Measurements from ENCODE around the gene CYP4A22. TPM values are rescaled to one million over a fixed set of nuclear protein-coding genes. Genes with fewer than 3 reads are reported as not detected.
"Not testable (repeated sequence)": the region's sequence is repeated elsewhere in the genome, so short reads cannot be mapped to it uniquely, and the experiment has no call there.

CYP4A22 gene, protein sequence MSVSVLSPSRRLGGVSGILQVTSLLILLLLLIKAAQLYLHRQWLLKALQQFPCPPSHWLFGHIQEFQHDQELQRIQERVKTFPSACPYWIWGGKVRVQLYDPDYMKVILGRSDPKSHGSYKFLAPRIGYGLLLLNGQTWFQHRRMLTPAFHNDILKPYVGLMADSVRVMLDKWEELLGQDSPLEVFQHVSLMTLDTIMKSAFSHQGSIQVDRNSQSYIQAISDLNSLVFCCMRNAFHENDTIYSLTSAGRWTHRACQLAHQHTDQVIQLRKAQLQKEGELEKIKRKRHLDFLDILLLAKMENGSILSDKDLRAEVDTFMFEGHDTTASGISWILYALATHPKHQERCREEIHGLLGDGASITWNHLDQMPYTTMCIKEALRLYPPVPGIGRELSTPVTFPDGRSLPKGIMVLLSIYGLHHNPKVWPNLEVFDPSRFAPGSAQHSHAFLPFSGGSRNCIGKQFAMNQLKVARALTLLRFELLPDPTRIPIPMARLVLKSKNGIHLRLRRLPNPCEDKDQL
- polyA plus RNA-seq (2013, experiment 1 of 2; ENCODE audit: insufficient read length): not detected
- 0.17 TPM for polyA plus RNA-seq (2013, experiment 2 of 2; ENCODE audit: insufficient read length)

DNA sequence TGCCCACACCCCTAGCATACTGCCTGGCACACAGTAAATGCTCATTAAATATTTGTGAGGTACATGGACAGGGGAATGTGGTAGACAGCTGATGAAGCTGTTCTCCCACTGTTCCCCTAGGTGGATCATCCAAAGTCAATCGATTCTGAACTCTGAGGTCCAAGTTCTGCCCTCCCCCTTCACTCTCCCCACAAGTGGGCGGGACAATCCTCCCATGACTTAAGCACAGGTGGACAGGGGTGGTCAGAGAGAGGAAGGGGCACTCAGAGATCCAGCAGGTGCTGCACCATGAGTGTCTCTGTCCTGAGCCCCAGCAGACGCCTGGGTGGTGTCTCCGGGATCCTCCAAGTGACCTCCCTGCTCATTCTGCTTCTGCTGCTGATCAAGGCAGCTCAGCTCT, at the start of gene CYP4A22:
Gene CYP4A22, plus strand, starts transcription at position 244 of the 400 bp plus-strand sequence. Its CDS starts 45 bp downstream, at position 289.
- no peak for DNase-seq

DNA sequence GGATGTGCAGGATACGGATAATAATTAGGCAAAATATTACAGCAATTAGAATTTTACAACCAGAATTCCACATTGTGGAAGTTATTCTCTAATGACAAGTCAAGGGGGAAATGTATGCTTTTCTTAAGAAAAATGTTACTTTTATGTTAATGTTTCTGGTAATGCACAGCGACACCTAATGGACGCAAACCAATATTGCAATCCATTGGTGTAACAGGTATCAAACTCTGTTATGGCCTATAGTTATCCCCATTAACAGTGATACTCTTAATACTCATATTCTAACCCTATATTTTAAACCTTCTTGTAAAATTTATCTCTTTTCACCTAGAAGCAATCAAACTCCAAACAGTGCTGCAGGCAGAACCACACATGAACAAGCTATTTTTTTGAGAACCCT, 47.9 kb upstream of the CYP4A22 start:
- DNase-seq: peak; percentile 29

DNA sequence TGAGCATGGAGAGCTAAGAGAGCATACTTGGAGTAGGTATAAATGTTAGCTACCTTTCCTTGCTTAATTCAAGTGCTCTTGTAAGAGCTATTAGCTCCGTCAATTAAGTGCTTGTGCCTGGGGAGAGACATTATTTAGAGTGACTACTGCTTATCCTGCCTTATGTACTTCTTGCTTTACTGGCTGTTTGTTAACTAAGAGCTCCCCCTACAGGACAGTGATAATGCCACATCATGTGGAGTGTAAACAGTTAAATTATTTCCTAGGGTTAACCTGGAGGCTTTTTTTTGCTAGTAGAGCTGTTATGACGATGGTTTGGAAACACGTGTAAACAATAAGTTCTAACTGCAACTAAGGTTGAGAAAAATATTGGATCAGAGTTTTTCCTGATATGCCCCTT, 45.8 kb upstream of the CYP4A22 start:
- DNase-seq: not testable (repeated sequence)

DNA sequence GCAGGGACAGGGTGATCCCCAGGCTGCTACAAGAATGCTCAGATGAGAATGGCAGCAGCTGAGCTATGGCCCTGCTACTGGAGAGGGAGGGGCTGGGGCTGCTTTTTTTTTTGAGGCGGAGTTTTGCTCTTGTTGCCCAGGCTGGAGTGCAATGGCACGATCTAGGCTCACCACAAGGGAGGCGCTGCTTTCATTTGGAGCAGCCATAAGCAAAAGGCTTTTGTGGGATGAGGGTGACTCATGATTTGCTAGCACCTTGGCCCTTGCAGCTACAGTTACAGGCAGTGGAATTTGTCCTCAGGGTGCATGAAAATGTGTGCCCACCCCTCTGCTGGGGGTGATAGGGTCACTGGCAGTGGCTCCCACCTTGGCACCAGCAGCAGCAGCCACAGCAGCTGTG, 32.4 kb upstream of the CYP4A22 start:
- no peak for DNase-seq

DNA sequence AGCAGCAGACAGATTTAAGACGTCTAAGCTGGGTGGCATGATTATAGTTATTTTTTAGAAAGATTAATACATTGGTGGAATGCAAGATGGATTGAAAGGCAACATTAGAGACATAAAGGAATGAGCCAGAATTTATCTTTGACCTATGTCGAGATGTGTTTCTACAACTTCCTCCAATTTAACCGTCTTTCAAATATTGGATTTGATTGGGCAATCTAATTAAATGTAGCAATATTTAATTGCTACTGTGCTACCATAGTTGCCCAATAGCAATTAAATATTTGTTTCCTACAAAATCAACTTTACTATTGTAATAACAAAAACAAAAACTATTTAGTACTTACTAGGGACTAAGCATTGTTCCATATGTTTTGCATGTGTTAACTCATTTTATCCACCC, 30.4 kb upstream of the CYP4A22 start:
- DNase-seq: no peak

DNA sequence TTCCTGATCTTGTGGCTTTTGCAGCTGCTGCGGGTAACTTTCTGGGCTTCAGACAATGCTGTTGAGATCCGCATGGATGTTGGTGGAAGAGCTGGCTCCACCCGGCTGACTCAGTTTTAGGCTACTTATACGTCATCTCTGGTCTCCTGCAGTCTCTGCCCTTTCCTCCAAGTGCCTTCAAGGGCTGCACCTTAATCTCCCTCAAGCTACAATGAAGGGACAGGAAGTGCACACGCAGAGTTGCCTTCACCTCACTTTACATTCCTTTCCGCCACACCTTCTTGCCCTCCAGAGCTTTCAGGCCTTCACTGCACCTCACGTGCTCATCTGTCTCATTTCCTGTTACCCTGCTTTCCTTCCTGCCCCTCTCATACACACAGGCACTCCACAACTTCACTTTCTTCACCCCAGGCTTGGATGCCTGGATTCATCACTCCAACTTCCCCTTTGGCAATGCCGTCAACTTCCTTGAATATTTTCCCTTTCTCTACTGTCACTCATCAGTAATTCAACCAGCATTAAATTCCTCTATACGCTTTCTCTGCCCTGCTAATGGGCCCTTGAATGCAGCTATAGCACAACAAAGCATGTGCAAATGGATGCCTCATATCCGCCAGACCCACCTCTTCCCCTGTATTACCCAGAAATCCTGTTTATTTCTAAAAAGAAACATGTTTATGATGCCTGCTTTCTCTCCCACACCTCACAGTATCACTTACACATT, 29.2 kb upstream of the CYP4A22 start:
- DNase-seq: peak; percentile 1

- not testable (repeated sequence) for DNase-seq
Observed at GRCh38 chr1:47109482-47109881, 27.8 kb upstream of the CYP4A22 start.

DNA sequence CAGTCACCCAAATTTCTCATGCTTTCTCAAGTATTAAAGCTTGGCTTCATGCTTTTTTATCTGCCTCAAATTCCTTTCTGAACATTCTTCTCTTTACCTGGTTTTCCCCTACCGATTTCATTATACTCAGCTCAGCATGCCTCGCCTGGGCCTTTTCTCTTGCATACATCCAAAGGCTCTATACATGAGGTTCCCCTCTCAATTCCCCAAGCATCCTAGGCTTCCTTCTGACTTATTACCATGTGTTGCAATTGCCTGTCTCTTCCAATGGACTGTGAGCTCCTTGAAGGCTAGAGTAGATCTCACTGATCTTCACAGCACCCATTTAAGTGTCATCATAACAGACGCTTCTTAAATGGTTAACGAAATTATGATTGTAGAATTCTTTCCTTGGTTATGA, 24.1 kb upstream of the CYP4A22 start:
- no peak for DNase-seq

DNA sequence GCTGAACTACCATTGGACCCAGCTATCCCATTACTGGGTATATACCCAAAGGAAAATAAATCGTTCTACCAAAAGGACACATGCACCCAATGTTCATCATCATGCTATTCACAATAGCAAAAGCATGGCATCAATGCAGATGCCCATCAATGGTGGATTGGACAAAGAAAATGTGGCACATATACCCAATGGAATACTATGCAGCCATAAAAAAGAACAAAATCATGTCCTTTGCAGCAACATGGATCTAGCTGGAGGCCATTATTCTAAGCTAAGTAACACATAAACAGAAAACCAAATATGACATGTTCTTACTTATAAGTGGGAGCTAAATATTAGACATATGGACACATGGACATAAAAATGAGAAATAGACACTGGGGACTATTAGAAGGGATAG, 16.2 kb upstream of the CYP4A22 start:
- not testable (repeated sequence) for DNase-seq

DNA sequence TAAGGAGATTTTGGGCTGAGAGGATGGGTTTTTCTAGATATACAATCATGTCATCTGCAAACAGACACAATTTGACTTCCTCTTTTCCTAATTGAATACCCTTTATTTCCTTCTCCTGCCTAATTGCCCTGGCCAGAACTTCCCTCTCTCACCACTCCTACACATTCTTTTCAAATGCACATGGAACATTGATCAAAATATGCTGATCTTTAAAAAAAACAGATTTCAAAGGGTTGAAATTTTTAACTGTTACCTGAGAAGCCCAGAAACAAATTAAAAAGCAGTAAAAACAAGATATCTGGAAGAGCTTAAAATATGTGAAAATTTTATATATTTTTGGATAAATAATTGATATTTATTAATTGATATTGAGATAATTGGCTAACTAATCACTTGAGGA, 12.4 kb upstream of the CYP4A22 start:
- not testable (repeated sequence) for DNase-seq

- DNase-seq: not testable (repeated sequence)
Observed at GRCh38 chr1:47126997-47127396, 10.2 kb upstream of the CYP4A22 start.

GRCh38 chr1:47128221-47128620, 9.0 kb upstream of the CYP4A22 start:
- no peak for DNase-seq

DNA sequence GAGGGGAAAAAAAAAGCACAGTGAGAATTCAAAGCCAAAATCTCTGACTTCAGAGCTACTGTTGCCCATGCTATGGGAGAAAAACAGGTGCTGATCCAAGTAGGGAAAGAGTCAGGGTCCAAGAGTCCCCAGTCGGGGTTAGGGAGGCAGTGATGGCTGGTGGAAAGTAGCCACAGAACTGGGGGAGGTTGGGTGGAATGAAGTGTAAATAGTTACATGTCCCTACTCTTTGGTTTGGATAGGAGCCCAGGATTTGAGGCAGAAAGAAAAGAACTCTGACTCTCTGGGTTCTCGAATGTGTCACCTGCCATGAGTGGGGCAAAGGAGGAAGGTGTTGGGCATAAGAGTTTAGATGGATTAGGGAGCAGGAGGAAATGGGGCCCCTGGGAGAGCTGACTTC, 8.4 kb upstream of the CYP4A22 start:
- DNase-seq: not testable (repeated sequence)

- not testable (repeated sequence) for DNase-seq
Observed at GRCh38 chr1:47129489-47130230, 7.6 kb upstream of the CYP4A22 start.

GRCh38 chr1:47132665-47133064, 4.6 kb upstream of the CYP4A22 start:
- not testable (repeated sequence) for DNase-seq

DNA sequence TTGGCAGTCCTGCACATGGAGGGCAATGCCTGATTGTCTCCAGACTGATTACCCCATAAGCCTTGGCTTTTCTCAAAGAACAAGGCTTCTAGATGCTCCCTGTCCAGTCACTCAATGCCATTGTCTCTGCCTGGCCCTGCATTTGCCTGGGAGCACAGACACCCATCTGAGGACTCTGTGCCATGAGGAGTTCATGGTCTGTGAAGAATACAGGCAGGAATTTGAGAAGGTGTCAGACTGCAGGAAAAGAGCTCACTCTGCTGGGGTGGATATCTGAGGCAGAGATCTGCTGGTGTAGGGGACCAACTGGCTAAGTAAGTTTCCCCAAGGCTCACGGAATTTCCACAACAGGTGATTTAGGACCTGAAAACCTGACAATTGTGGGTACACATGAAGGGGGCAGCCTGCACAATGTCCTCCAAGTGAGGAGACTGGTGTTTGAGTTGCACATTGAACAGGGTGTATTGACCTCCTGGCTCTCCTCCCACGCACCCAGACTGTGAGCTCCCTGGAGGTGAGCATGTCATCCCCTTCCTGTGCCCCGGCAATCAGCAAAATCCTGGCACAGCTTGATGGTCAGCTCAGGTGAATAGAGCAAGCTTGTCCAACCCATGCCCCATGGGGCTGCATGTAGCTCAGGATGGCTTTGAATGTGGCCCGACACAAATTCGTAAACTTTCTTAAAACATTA, 829 bp downstream of the CYP4A22 start:
- DNase-seq: no peak

GRCh38 chr1:47140358-47140757, 3.1 kb downstream of the CYP4A22 start:
- not testable (repeated sequence) for DNase-seq

GRCh38 chr1:47143654-47144053, 6.4 kb downstream of the CYP4A22 start:
- DNase-seq: not testable (repeated sequence)

DNA sequence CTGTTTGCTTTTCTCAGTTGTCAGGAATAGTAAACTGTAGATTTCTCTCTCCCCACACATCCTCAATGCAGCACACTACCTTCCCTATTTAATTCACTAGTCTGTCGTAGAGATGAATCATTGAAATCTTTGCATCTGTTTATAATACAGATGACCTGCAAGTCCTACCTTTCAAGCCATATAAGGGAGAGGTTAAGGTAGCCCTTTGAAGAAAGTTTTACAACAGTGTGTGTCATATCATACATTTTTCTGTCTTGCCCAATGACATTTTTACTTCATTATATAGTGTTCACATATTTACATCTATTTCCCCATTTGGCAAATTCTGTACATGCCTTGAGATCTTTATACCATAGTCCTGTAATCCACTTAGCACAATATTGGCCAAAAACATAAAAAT, 9.3 kb downstream of the CYP4A22 start:
- not testable (repeated sequence) for DNase-seq

- DNase-seq: no peak
Observed at GRCh38 chr1:47147047-47147785, 10.0 kb downstream of the CYP4A22 start.

- DNase-seq: not testable (repeated sequence)
Observed at GRCh38 chr1:47149162-47149561, 11.9 kb downstream of the CYP4A22 start.
